Measurements from ENCODE around the gene GPATCH2. TPM values are rescaled to one million over a fixed set of nuclear protein-coding genes. Genes with fewer than 3 reads are reported as not detected.

GPATCH2 gene
- 28.0 and 31.4 TPM in 2 replicates for total RNA-seq
- long read RNA-seq, full-length matches to known transcripts, result 35 of 57 reads
- long read RNA-seq, partial matches to known transcripts, result 5 of 57 reads
- long read RNA-seq, other reads (novel, unspliced or antisense), result 17 of 57 reads

- peak within 1 kb of the TSS; percentile 93 for H3K4me3 Mint-ChIP-seq (ENCODE audit: low read depth)
- H3K27me3 Mint-ChIP-seq, result no peaks in the 10 kb centered on the region
- H3K27ac Mint-ChIP-seq, result peak within 1 kb of the TSS; percentile 100
- no peaks in the 10 kb centered on the region for H3K36me3 Mint-ChIP-seq (ENCODE audit: insufficient read depth)
- TF ChIP-seq, protein P1, sequence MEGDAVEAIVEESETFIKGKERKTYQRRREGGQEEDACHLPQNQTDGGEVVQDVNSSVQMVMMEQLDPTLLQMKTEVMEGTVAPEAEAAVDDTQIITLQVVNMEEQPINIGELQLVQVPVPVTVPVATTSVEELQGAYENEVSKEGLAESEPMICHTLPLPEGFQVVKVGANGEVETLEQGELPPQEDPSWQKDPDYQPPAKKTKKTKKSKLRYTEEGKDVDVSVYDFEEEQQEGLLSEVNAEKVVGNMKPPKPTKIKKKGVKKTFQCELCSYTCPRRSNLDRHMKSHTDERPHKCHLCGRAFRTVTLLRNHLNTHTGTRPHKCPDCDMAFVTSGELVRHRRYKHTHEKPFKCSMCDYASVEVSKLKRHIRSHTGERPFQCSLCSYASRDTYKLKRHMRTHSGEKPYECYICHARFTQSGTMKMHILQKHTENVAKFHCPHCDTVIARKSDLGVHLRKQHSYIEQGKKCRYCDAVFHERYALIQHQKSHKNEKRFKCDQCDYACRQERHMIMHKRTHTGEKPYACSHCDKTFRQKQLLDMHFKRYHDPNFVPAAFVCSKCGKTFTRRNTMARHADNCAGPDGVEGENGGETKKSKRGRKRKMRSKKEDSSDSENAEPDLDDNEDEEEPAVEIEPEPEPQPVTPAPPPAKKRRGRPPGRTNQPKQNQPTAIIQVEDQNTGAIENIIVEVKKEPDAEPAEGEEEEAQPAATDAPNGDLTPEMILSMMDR (IDR thresholded peaks at IDR 0.05; ENCODE audit: unreplicated experiment), result peak; percentile 34
- no peaks in the 10 kb centered on the region for H3K9me3 Mint-ChIP-seq (ENCODE audit: low read depth)
- peak; percentile 46 for DNase-seq (ENCODE audit: low spot score, unreplicated experiment)
- peaks cover 20% of the 10 kb centered on the region for H3K4me1 Mint-ChIP-seq (ENCODE audit: low read depth)
These were observed at the start of gene GPATCH2, which contains the start of gene SPATA17 for GRCh38 chr1:217630711-217631591. GPATCH2 (minus strand) TSS chr1:217631090; CDS start chr1:217630971, 119 bp downstream. SPATA17 (plus strand) TSS chr1:217631344; CDS start chr1:217631379, 35 bp downstream.

- H3K4me3 Mint-ChIP-seq (ENCODE audit: low read depth), result no peak overlapping the region
- DNase-seq (ENCODE audit: low spot score, unreplicated experiment), result no peak
- TF ChIP-seq, protein P1 (IDR thresholded peaks at IDR 0.05; ENCODE audit: unreplicated experiment), result no peak
- H3K4me1 Mint-ChIP-seq (ENCODE audit: low read depth), result peaks cover 3% of the 10 kb centered on the region
- no peaks in the 10 kb centered on the region for H3K36me3 Mint-ChIP-seq (ENCODE audit: insufficient read depth)
- H3K9me3 Mint-ChIP-seq (ENCODE audit: low read depth), result no peaks in the 10 kb centered on the region
- no peak overlapping the region for H3K27ac Mint-ChIP-seq
- no peaks in the 10 kb centered on the region for H3K27me3 Mint-ChIP-seq
These were observed 43.3 kb upstream of the GPATCH2 start for GRCh38 chr1:217674028-217674729.

DNA sequence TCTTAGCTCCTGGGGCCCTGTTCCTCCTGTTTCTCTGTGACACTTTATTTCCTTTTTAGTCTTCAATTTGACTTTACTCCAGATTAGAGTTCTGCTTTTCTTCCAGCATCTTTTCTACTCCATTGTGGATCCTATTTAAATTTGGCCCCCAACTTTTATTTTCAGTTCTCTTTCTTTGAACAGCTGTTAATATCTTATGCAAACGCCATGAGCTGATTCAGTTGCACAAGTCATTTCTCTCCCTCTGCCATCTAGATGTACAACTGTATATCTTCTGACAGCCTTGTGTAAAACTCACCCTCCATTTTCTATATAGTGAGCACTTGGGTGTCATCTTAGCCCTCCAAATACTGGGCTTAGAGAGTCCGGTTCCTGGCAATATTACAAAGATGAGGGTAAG, 42.5 kb upstream of the GPATCH2 start:
- TF ChIP-seq, protein P1 (IDR thresholded peaks at IDR 0.05; ENCODE audit: unreplicated experiment), result no peak
- Mint-ChIP-seq H3K36me3 (ENCODE audit: insufficient read depth) (no peaks in the 10 kb centered on the region), H3K9me3 (ENCODE audit: low read depth) (no peaks in the 10 kb centered on the region), H3K27me3 (no peaks in the 10 kb centered on the region), H3K27ac (no peak overlapping the region), H3K4me1 (ENCODE audit: low read depth) (peaks cover 3% of the 10 kb centered on the region), H3K4me3 (ENCODE audit: low read depth) (no peak overlapping the region)
- DNase-seq (ENCODE audit: low spot score, unreplicated experiment), result no peak

- Mint-ChIP-seq H3K4me1 (ENCODE audit: low read depth) (peaks cover 3% of the 10 kb centered on the region), H3K9me3 (ENCODE audit: low read depth) (no peaks in the 10 kb centered on the region), H3K36me3 (ENCODE audit: insufficient read depth) (peaks cover 1% of the 10 kb centered on the region), H3K27me3 (no peaks in the 10 kb centered on the region), H3K4me3 (ENCODE audit: low read depth) (no peak overlapping the region), H3K27ac (no peak overlapping the region)
- no peak for DNase-seq (ENCODE audit: low spot score, unreplicated experiment)
- TF ChIP-seq, protein P1 (IDR thresholded peaks at IDR 0.05; ENCODE audit: unreplicated experiment), result no peak
These were observed 37.6 kb upstream of the GPATCH2 start for GRCh38 chr1:217668351-217668940.

DNA sequence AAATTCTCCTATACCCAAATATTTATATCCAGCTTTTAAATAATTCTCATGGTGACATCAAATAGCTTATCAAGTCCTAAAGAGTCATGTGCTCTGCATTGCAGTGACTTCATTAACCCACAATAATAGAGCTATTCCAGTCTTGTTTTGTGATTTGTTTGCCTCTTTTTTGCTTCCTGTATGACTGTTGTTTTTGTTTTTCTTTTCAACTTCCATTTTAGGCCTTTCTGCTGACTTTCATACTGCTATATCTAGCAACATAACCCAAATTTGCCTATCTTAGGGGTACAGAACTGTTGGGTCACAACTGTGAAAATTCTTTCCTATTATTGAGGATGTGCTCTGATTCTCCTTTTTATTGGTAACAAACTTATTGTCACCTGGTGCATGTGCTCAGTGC, 30.5 kb upstream of the GPATCH2 start:
- Mint-ChIP-seq H3K4me1 (ENCODE audit: low read depth) (no peaks in the 10 kb centered on the region), H3K27me3 (no peaks in the 10 kb centered on the region), H3K4me3 (ENCODE audit: low read depth) (no peak overlapping the region), H3K9me3 (ENCODE audit: low read depth) (no peaks in the 10 kb centered on the region), H3K27ac (no peak overlapping the region), H3K36me3 (ENCODE audit: insufficient read depth) (peaks cover 2% of the 10 kb centered on the region)
- no peak for DNase-seq (ENCODE audit: low spot score, unreplicated experiment)
- TF ChIP-seq, protein P1 (IDR thresholded peaks at IDR 0.05; ENCODE audit: unreplicated experiment), result no peak

Data from progenitor cell of endocrine pancreas (in vitro differentiated cells).